Activated B cell treated with CpG ODN at 0.5 μM for 24 hours (primary cell): ENCODE results near the gene IRS2. TPM values are rescaled to one million over a fixed set of nuclear protein-coding genes. Genes with fewer than 3 reads are reported as not detected.
A peak's percentile ranks its signal among the peaks of the same experiment; 100 is the strongest.
"Not testable (repeated sequence)": the region's sequence is repeated elsewhere in the genome, so short reads cannot be mapped to it uniquely, and the experiment has no call there.

Experiments
- ATAC-seq: fragments of 200-7000 bp; cut with Tn5 transposase; one replicate; pipeline ENCODE4 v1.10.0; 2021; ENCODE audit warnings: low read depth, mild to moderate bottlenecking, moderate library complexity
- CTCF ChIA-PET: fragments of 350-600 bp; sonication (Branson Sonifier 250); formaldehyde crosslinking; loops from one replicate; lab custom pipeline; 2021; ENCODE audit warnings: antibody characterized with exemption; lab: Charles Lee
- POLR2A ChIA-PET: fragments of 350-600 bp; sonication (Branson Sonifier 250); formaldehyde crosslinking; loops from one replicate; lab custom pipeline; 2021; ENCODE audit warnings: antibody characterized with exemption; lab: Charles Lee
- DNase-seq: peaks from one replicate; pipeline ENCODE4 v3.0.0; 2022
- H3K27ac Mint-ChIP-seq: one replicate; pipeline ENCODE4 v1.8.0; 2020; ENCODE audit warnings: mixed read lengths
- H3K27me3 Mint-ChIP-seq: one replicate; pipeline ENCODE4 v1.8.0; 2021; ENCODE audit warnings: mixed read lengths
- H3K36me3 Mint-ChIP-seq: one replicate; pipeline ENCODE4 v1.8.0; 2021; ENCODE audit warnings: low read depth, mixed read lengths
- H3K4me1 Mint-ChIP-seq: one replicate; pipeline ENCODE4 v1.8.0; 2021; ENCODE audit warnings: mixed read lengths
- H3K4me3 Mint-ChIP-seq: one replicate; pipeline ENCODE4 v1.8.0; 2020; ENCODE audit warnings: mild to moderate bottlenecking, mixed read lengths
- H3K9me3 Mint-ChIP-seq: one replicate; pipeline ENCODE4 v1.8.0; 2020; ENCODE audit warnings: mixed read lengths
- intact Hi-C: fragments of 100-400 bp; cut with micrococcal nuclease; formaldehyde crosslinking; loops from one replicate; pipeline ENCODE4 v1.15.1; 2024
- total RNA-seq: library from RNA; stranded (reverse); gene quantifications from 2 replicates; pipeline ENCODE4 v1.2.3, GENCODE V29; 2022
- TF ChIP-seq, protein P1 (sequence below): fragments of 200-600 bp; IDR thresholded peaks from one replicate; pipeline ENCODE4 v1.8.0; 2022; ENCODE audit warnings: antibody characterized with exemption, mild to moderate bottlenecking

Gene IRS2, protein sequence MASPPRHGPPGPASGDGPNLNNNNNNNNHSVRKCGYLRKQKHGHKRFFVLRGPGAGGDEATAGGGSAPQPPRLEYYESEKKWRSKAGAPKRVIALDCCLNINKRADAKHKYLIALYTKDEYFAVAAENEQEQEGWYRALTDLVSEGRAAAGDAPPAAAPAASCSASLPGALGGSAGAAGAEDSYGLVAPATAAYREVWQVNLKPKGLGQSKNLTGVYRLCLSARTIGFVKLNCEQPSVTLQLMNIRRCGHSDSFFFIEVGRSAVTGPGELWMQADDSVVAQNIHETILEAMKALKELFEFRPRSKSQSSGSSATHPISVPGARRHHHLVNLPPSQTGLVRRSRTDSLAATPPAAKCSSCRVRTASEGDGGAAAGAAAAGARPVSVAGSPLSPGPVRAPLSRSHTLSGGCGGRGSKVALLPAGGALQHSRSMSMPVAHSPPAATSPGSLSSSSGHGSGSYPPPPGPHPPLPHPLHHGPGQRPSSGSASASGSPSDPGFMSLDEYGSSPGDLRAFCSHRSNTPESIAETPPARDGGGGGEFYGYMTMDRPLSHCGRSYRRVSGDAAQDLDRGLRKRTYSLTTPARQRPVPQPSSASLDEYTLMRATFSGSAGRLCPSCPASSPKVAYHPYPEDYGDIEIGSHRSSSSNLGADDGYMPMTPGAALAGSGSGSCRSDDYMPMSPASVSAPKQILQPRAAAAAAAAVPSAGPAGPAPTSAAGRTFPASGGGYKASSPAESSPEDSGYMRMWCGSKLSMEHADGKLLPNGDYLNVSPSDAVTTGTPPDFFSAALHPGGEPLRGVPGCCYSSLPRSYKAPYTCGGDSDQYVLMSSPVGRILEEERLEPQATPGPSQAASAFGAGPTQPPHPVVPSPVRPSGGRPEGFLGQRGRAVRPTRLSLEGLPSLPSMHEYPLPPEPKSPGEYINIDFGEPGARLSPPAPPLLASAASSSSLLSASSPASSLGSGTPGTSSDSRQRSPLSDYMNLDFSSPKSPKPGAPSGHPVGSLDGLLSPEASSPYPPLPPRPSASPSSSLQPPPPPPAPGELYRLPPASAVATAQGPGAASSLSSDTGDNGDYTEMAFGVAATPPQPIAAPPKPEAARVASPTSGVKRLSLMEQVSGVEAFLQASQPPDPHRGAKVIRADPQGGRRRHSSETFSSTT (N-terminal part only)
- 4.2 and 4.4 TPM in 2 replicates for total RNA-seq

DNA sequence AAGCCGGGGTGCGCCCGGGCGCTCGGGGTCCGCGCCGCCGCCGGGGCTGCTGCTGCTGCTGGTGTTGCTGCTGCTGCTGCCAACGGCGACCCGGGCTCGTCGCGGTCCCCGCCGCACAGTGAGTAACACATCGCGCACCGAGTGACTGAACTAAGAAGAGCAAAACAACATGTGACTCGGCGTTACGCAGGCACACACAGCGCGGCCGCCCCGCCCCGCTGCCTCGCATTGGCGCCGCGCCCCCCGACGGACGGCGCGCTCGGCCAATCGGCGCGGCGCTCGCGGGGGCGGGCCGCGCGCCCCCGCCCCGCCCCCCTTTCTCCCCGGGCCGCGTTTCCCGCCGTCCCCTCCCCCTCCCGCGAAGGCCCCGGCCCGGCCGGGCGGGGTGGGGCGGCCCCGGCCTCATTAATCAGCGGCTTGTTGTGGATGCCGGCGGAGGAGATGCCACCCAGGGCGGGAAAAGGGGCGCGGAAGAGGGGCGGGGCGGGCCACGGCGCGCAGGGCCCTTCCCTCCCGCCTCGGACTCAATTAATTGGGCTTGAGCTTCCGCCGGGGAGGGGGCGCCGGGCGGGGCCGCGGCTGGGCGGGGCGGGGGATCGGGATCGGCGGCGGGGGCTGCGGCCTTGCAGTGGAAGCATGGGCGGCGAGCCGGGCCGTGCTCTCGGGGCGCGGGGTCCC is at the start of gene IRS2:
Gene IRS2 (minus strand): TSS at position 127 of the 678 bp plus-strand sequence. CDS start 530 bp downstream, outside the sequence.
- Mint-ChIP-seq H3K4me1 (peaks cover under 1% of the 10 kb centered on the region), H3K9me3 (no peaks in the 10 kb centered on the region), H3K4me3 (peak within 1 kb of the TSS; percentile 86), H3K36me3 (peaks cover under 1% of the 10 kb centered on the region), H3K27me3 (peaks cover 4% of the 10 kb centered on the region), H3K27ac (peak within 1 kb of the TSS; percentile 56)
- intact Hi-C loops: loop anchor here (1.0 to 10.0 kb wide), 6 partner anchors 624 to 1572 kb away; partner anchors contain the start of genes ANKRD10, ING1, LIG4 and TNFSF13B
- CTCF ChIA-PET: no interaction called here
- ATAC-seq (peak; percentile 88), DNase-seq (peak; percentile 84)
- TF ChIP-seq, protein P1, sequence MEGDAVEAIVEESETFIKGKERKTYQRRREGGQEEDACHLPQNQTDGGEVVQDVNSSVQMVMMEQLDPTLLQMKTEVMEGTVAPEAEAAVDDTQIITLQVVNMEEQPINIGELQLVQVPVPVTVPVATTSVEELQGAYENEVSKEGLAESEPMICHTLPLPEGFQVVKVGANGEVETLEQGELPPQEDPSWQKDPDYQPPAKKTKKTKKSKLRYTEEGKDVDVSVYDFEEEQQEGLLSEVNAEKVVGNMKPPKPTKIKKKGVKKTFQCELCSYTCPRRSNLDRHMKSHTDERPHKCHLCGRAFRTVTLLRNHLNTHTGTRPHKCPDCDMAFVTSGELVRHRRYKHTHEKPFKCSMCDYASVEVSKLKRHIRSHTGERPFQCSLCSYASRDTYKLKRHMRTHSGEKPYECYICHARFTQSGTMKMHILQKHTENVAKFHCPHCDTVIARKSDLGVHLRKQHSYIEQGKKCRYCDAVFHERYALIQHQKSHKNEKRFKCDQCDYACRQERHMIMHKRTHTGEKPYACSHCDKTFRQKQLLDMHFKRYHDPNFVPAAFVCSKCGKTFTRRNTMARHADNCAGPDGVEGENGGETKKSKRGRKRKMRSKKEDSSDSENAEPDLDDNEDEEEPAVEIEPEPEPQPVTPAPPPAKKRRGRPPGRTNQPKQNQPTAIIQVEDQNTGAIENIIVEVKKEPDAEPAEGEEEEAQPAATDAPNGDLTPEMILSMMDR: no peak
- POLR2A ChIA-PET: interaction anchor here (0.6 to 1.3 kb wide), 3 partner anchors 624 to 1517 kb away, joined by 3 to 4 read pairs (median 3); no protein-coding TSS in a partner anchor

DNA sequence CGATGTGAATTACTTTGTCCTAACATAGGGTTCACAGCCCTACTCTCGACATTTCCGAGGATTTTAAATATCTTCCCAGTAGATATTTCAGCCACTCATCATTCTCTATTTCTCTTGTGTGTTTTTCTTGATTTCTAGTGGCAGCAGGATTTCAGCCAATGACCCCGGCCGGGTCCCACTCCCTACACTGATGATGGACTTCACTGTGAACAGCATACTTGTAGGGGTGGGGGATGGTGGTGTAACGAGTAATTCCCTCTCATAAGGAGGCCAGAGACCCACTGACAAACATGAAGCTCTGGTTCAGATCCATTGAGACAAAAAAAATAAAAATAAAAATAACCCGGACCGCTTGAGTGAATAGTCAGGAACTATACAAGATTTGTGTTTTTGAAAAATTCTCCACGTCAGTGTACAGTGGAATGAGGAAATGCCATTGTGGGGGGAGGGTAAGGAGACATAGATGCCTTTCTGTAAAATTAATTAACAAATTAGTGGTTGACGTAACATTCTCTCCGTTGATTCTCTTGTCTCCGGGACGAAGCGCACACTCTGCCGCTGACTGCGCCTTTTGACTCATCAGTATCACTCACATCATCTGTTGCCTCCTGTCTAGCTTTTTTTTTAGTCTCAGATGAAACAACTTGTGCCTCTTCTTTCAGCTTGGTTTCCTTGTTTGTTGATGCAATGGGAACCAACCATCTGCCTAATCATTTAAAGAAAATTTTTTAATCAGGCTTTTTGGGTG is 48.8 kb upstream of the IRS2 start:
- DNase-seq (no peak), ATAC-seq (no peak)
- no peak overlapping the region for H3K27ac Mint-ChIP-seq
- no peak overlapping the region for H3K4me3 Mint-ChIP-seq
- no peaks in the 10 kb centered on the region for H3K4me1 Mint-ChIP-seq
- H3K27me3 Mint-ChIP-seq: peaks cover 20% of the 10 kb centered on the region
- no peaks in the 10 kb centered on the region for H3K9me3 Mint-ChIP-seq
- POLR2A ChIA-PET: no interaction called here
- TF ChIP-seq, protein P1: no peak
- no peaks in the 10 kb centered on the region for H3K36me3 Mint-ChIP-seq
- CTCF ChIA-PET: no interaction called here
- intact Hi-C loops: no loop called here

GRCh38 chr13:109833940-109834339 is 47.6 kb upstream of the IRS2 start:
- Mint-ChIP-seq H3K27me3 (peaks cover 15% of the 10 kb centered on the region), H3K9me3 (no peaks in the 10 kb centered on the region), H3K27ac (no peak overlapping the region), H3K4me1 (no peaks in the 10 kb centered on the region), H3K36me3 (no peaks in the 10 kb centered on the region), H3K4me3 (no peak overlapping the region)
- ATAC-seq (no peak), DNase-seq (no peak)
- CTCF ChIA-PET: no interaction called here
- intact Hi-C loops: no loop called here
- POLR2A ChIA-PET: no interaction called here
- TF ChIP-seq, protein P1: no peak

- ATAC-seq (no peak), DNase-seq (no peak)
- H3K27me3 Mint-ChIP-seq: peaks cover 15% of the 10 kb centered on the region
- intact Hi-C loops: no loop called here
- TF ChIP-seq, protein P1: no peak
- H3K27ac Mint-ChIP-seq: no peak overlapping the region
- no peaks in the 10 kb centered on the region for H3K9me3 Mint-ChIP-seq
- ChIA-PET POLR2A (no interaction called here), CTCF (no interaction called here)
- no peaks in the 10 kb centered on the region for H3K4me1 Mint-ChIP-seq
- no peaks in the 10 kb centered on the region for H3K36me3 Mint-ChIP-seq
- no peak overlapping the region for H3K4me3 Mint-ChIP-seq
These were observed 46.7 kb upstream of the IRS2 start for GRCh38 chr13:109833071-109833470.

GRCh38 chr13:109828591-109829316 is 42.4 kb upstream of the IRS2 start:
- H3K4me3 Mint-ChIP-seq, H3K36me3 Mint-ChIP-seq, DNase-seq, H3K27me3 Mint-ChIP-seq, H3K4me1 Mint-ChIP-seq, H3K27ac Mint-ChIP-seq, POLR2A ChIA-PET, CTCF ChIA-PET, ATAC-seq, H3K9me3 Mint-ChIP-seq, intact Hi-C loops: not testable (repeated sequence)

GRCh38 chr13:109823201-109823600 is 36.8 kb upstream of the IRS2 start:
- H3K27ac Mint-ChIP-seq, H3K9me3 Mint-ChIP-seq, H3K4me3 Mint-ChIP-seq, ATAC-seq, H3K36me3 Mint-ChIP-seq, H3K27me3 Mint-ChIP-seq, intact Hi-C loops, POLR2A ChIA-PET, CTCF ChIA-PET, DNase-seq, H3K4me1 Mint-ChIP-seq: not testable (repeated sequence)
